Loucy (cell line): ENCODE data around the gene KRT3.

Source experiments
- CTCF ChIP-seq: fragments of 200-600 bp; sonication (generic); conservative IDR thresholded peaks from 2 replicates; pipeline ENCODE4 v1.5.1; 2014; ENCODE audit warnings: mild to moderate bottlenecking, antibody characterized with exemption, low read length
- EZH2phosphoT487 ChIP-seq: fragments of 200-600 bp; IDR thresholded peaks from 2 replicates; pipeline ENCODE4 v1.6.1; 2018; ENCODE audit warnings: antibody characterized with exemption, mild to moderate bottlenecking, moderate library complexity, borderline replicate concordance

- TF ChIP-seq CTCF = no peak
- no peak for TF ChIP-seq EZH2phosphoT487
These were observed 8.4 kb downstream of the KRT3 start for GRCh38 chr12:52787324-52788191.
